K562 (cell line): ENCODE measurements around the gene APOB.

Experiments
- CTCF ChIP-seq, 3 experiments: IDR thresholded peaks in 2 of 3; conservative IDR thresholded peaks in 1 of 3; 2 replicates each; pipeline ENCODE4 v1.5.1; 2011 to 2012; ENCODE audit warnings: low read length in 3 of 3, mild to moderate bottlenecking in 3 of 3, control low read depth in 2 of 3, improper control_type of control experiment in 1 of 3, inconsistent platforms in 1 of 3, low read depth in 1 of 3, mixed read lengths in 1 of 3, moderate library complexity in 1 of 3; ENCODE audit not compliant: insufficient read depth in 2 of 3
- FOXM1 ChIP-seq, 2 experiments: fragments of 450-650 bp in 1 of 2; sonication (generic) in 1 of 2; formaldehyde crosslinking in 1 of 2; IDR thresholded peaks; 2 replicates each; pipeline versions ENCODE4 v1.6.1 to v1.9.0; 2017 to 2022; ENCODE audit warnings: low read depth in 2 of 2, mild to moderate bottlenecking in 2 of 2, missing genetic modification reagents in 1 of 2, moderate library complexity in 1 of 2
- MAX ChIP-seq: sonication (generic); formaldehyde crosslinking; IDR thresholded peaks from 2 replicates; pipeline ENCODE4 v1.9.0; 2022; ENCODE audit warnings: mild to moderate bottlenecking, missing genetic modification reagents
- MCM2 ChIP-seq: fragments of 450-650 bp; IDR thresholded peaks from 2 replicates; pipeline ENCODE4 v1.6.1; 2017; ENCODE audit warnings: low read depth, mild to moderate bottlenecking
- PATZ1 ChIP-seq: fragments of 250-450 bp; sonication (Bioruptor Pico); IDR thresholded peaks from 2 replicates; pipeline ENCODE4 v1.5.0; 2020; ENCODE audit warnings: mild to moderate bottlenecking, borderline replicate concordance
- RBM39 ChIP-seq: fragments of 200-400 bp; formaldehyde crosslinking; optimal IDR thresholded peaks from 2 replicates; pipeline ENCODE3; 2018; ENCODE audit warnings: low read depth, low read length
- RCOR1 ChIP-seq, 2 experiments: IDR thresholded peaks; 2 replicates each; pipeline ENCODE4 v1.6.1; 2012; ENCODE audit warnings: low read depth in 2 of 2, low read length in 2 of 2, borderline replicate concordance in 1 of 2, improper control_type of control experiment in 1 of 2
- ZNF280A ChIP-seq: fragments of 450-650 bp; IDR thresholded peaks from 2 replicates; pipeline ENCODE4 v1.6.1; 2018; ENCODE audit warnings: mild to moderate bottlenecking, low read depth; ENCODE audit not compliant: partially characterized antibody

GRCh38 chr2:21057097-21057496, 13.2 kb upstream of the APOB start:
- no peak for TF ChIP-seq CTCF (IDR thresholded peaks at IDR 0.05 in 2 of 3, conservative IDR thresholded peaks at IDR 0.05 in 1 of 3; ENCODE audit: insufficient read depth in 2 of 3, low read depth in 1 of 3, low read length in 3 of 3)
- no peak for TF ChIP-seq ZNF280A
- no peak for TF ChIP-seq RBM39
- TF ChIP-seq MAX (CRISPR knock-in tag) = no peak
- TF ChIP-seq FOXM1 (IDR thresholded peaks at IDR 0.05; ENCODE audit: low read depth) = no peak
- no peak for TF ChIP-seq FOXM1 (CRISPR knock-in tag; IDR thresholded peaks at IDR 0.05; ENCODE audit: low read depth)
- TF ChIP-seq RCOR1 (IDR thresholded peaks at IDR 0.05; ENCODE audit: borderline replicate concordance in 1 of 2, low read depth in 2 of 2, low read length in 2 of 2) = no peak
- no peak for TF ChIP-seq MCM2
- TF ChIP-seq PATZ1 (CRISPR knock-in tag) = no peak
